HepG2 (cell line): ENCODE data around the gene C9orf78. TPM values are rescaled to one million over a fixed set of nuclear protein-coding genes. Genes with fewer than 3 reads are reported as not detected.

Experiments
- AHR ChIP-seq: IDR thresholded peaks from 2 replicates; pipeline ENCODE4 v1.6.1; 2018; ENCODE audit warnings: missing genetic modification reagents, missing compliant biosample characterization
- ATF6 ChIP-seq: sonication (generic); formaldehyde crosslinking; conservative IDR thresholded peaks from 2 replicates; pipeline ENCODE4 v1.4.0; 2020; ENCODE audit warnings: missing genetic modification reagents
- CCAR2 ChIP-seq: fragments of 200-400 bp; formaldehyde crosslinking; optimal IDR thresholded peaks from 2 replicates; pipeline ENCODE3; 2018; ENCODE audit warnings: low read depth, mild to moderate bottlenecking, low read length, moderate library complexity
- FOXJ3 ChIP-seq: sonication (generic); formaldehyde crosslinking; IDR thresholded peaks from 2 replicates; pipeline ENCODE4 v1.4.0; 2020; ENCODE audit warnings: missing genetic modification reagents, mild to moderate bottlenecking, borderline replicate concordance
- FOXO1 ChIP-seq: sonication (generic); formaldehyde crosslinking; IDR thresholded peaks from 2 replicates; pipeline ENCODE4 v1.4.0; 2020; ENCODE audit warnings: missing genetic modification reagents
- HDAC1 ChIP-seq: sonication (generic); formaldehyde crosslinking; IDR thresholded peaks from 2 replicates; pipeline ENCODE4 v1.5.1; 2020; ENCODE audit warnings: mild to moderate bottlenecking, missing genetic modification reagents
- KDM5B ChIP-seq: sonication (generic); formaldehyde crosslinking; IDR thresholded peaks from 2 replicates; pipeline ENCODE4 v1.4.0; 2020; ENCODE audit warnings: missing genetic modification reagents, mild to moderate bottlenecking, borderline replicate concordance
- MEIS1 ChIP-seq: sonication (generic); formaldehyde crosslinking; IDR thresholded peaks from 2 replicates; pipeline ENCODE4 v1.9.0; 2021; ENCODE audit warnings: mild to moderate bottlenecking, missing genetic modification reagents, moderate library complexity, borderline replicate concordance
- MIER2 ChIP-seq: IDR thresholded peaks from 2 replicates; pipeline ENCODE4 v1.6.1; 2016; ENCODE audit warnings: missing biosample characterization, missing genetic modification reagents
- RARG ChIP-seq: sonication (generic); formaldehyde crosslinking; IDR thresholded peaks from 2 replicates; pipeline ENCODE4 v1.4.0; 2020; ENCODE audit warnings: low read depth, mild to moderate bottlenecking, missing genetic modification reagents
- ZBTB34 ChIP-seq: sonication (generic); formaldehyde crosslinking; IDR thresholded peaks from 2 replicates; pipeline ENCODE4 v1.8.0; 2022; ENCODE audit warnings: mild to moderate bottlenecking, missing genetic modification reagents
- ZNF12 ChIP-seq: sonication (generic); formaldehyde crosslinking; IDR thresholded peaks from 2 replicates; pipeline ENCODE4 v1.5.0; 2020; ENCODE audit warnings: missing genetic modification reagents
- ZNF180 ChIP-seq: sonication (generic); formaldehyde crosslinking; IDR thresholded peaks from 2 replicates; pipeline ENCODE4 v1.4.0; 2020; ENCODE audit warnings: low read depth, missing genetic modification reagents, borderline replicate concordance
- ZNF235 ChIP-seq: sonication (generic); formaldehyde crosslinking; IDR thresholded peaks from 2 replicates; pipeline ENCODE4 v1.8.1; 2023; ENCODE audit warnings: mild to moderate bottlenecking, missing genetic modification reagents, borderline replicate concordance
- ZNF33B ChIP-seq: sonication (generic); formaldehyde crosslinking; IDR thresholded peaks from 2 replicates; pipeline ENCODE4 v1.5.1; 2020; ENCODE audit warnings: mild to moderate bottlenecking, missing genetic modification reagents
- ZNF572 ChIP-seq: sonication (generic); formaldehyde crosslinking; IDR thresholded peaks from 2 replicates; pipeline ENCODE4 v1.5.1; 2020; ENCODE audit warnings: mild to moderate bottlenecking, missing genetic modification reagents
- ZSCAN21 ChIP-seq: sonication (generic); formaldehyde crosslinking; IDR thresholded peaks from 2 replicates; pipeline ENCODE4 v1.8.0; 2022; ENCODE audit warnings: mild to moderate bottlenecking, missing genetic modification reagents, moderate library complexity, borderline replicate concordance
- polyA plus RNA-seq, 8 experiments: library from polyadenylated mRNA; depleted of rRNA in 3 of 8; stranded (reverse) in 7 of 8; unstranded in 1 of 8; fragments of >200 nt; fragmentation: Illumina TruSeq in 4 of 8; extraction: Trizol in 4 of 8; gene quantifications; 2 replicates each; pipeline versions ENCODE4 v1.2.1 to v1.2.3, GENCODE V29; 2011 to 2016; ENCODE audit warnings: low read depth in 4 of 8, missing spikeins in 1 of 8, mixed read lengths in 1 of 8; ENCODE audit not compliant: insufficient read depth in 1 of 8
- total RNA-seq, 5 experiments: library from RNA; depleted of rRNA; stranded (reverse); fragments of >200 nt; fragmentation: Illumina TruSeq; extraction: Trizol; gene quantifications; 2 replicates each; pipeline ENCODE4 v1.2.3, GENCODE V29; 2016; ENCODE audit warnings: low read depth in 1 of 5
- TF ChIP-seq, protein P1 (sequence below): sonication (generic); formaldehyde crosslinking; IDR thresholded peaks from 2 replicates; pipeline ENCODE4 v1.8.1; 2023; ENCODE audit warnings: mild to moderate bottlenecking, missing genetic modification reagents, borderline replicate concordance
- TF ChIP-seq, protein P2 (sequence below): sonication (generic); formaldehyde crosslinking; conservative IDR thresholded peaks from 2 replicates; pipeline ENCODE4 v1.5.0; 2020; ENCODE audit warnings: missing genetic modification reagents
- TF ChIP-seq, protein P3 (sequence below), 2 experiments: sonication (generic) in 1 of 2; formaldehyde crosslinking in 1 of 2; IDR thresholded peaks; 2 replicates each; pipeline versions ENCODE4 v1.5.1 to v1.6.1; 2011 to 2020; ENCODE audit warnings: borderline replicate concordance in 1 of 2, low read depth in 1 of 2, low read length in 1 of 2, mild to moderate bottlenecking in 1 of 2, missing genetic modification reagents in 1 of 2, moderate library complexity in 1 of 2

Gene C9orf78
- total and polyA plus RNA-seq, 2 of the 13 experiments (the other 11 are each of a cell fraction or from before 2014, with no cell fraction given), result 18.4 to 35.5 TPM

DNA sequence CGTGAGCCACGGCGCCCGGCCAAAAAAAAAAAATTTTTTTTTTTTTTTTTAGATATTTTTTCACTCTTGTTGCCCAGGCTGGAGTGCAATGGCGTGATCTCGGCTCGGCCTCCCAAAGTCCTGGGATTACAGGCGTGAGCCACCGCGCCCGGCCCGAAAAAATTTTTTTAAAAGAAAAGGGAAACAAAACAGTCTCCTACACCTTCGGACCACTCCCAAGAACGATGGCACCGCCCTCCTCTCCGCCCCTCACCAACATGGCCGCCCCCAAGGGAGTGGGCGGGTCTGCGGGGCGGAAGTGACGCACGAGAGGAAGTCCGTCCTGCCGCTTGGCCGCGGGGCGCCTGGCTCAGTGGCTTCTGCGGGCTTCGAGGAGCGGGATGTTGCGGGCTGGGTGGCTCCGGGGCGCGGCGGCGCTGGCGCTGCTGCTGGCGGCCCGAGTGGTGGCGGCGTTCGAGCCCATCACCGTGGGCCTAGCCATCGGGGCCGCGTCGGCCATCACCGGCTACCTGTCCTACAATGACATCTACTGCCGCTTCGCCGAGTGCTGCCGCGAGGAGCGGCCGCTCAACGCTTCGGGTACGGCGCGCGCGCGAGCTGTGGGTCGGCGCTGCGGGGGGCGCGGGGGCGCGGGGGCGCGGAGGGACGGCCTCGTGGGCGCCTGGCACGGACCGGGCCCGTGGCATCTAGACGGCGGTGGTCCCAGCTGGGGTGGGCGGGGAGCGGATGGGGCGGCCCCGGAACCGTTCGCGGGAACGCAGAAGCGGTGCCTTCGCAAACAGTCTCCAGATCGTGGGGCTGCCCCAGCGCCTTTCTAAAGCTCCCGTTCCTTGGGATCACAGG, 32.0 kb downstream of the C9orf78 start, which contains the start of gene TOR1B (continued):
- no peak for TF ChIP-seq ZNF12 (CRISPR knock-in tag)
- TF ChIP-seq MIER2 (CRISPR knock-in tag), result no peak
- no peak; the same call in 1 of the 2 replicates for TF ChIP-seq ZSCAN21
- peak; percentile 59; the same call in 1 of the 2 replicates for TF ChIP-seq FOXO1
- no peak for TF ChIP-seq ZNF180
- no peak for TF ChIP-seq CCAR2
- no peak for TF ChIP-seq ZNF235 (CRISPR knock-in tag)
- TF ChIP-seq HDAC1, result peak; percentile 87
- TF ChIP-seq ATF6 (CRISPR knock-in tag), result no peak
- TF ChIP-seq ZBTB34, result no peak
- TF ChIP-seq RARG (CRISPR knock-in tag), result no peak
- TF ChIP-seq, protein P1, sequence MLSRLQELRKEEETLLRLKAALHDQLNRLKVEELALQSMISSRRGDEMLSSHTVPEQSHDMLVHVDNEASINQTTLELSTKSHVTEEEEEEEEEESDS (CRISPR knock-in tag), result no peak
- TF ChIP-seq, protein P2, sequence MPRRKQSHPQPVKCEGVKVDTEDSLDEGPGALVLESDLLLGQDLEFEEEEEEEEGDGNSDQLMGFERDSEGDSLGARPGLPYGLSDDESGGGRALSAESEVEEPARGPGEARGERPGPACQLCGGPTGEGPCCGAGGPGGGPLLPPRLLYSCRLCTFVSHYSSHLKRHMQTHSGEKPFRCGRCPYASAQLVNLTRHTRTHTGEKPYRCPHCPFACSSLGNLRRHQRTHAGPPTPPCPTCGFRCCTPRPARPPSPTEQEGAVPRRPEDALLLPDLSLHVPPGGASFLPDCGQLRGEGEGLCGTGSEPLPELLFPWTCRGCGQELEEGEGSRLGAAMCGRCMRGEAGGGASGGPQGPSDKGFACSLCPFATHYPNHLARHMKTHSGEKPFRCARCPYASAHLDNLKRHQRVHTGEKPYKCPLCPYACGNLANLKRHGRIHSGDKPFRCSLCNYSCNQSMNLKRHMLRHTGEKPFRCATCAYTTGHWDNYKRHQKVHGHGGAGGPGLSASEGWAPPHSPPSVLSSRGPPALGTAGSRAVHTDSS (CRISPR knock-in tag), result no peak
- no peak for TF ChIP-seq FOXJ3 (CRISPR knock-in tag)
- no peak for TF ChIP-seq AHR
- peak; percentile 95 for TF ChIP-seq KDM5B (CRISPR knock-in tag)
- TF ChIP-seq, protein P3, sequence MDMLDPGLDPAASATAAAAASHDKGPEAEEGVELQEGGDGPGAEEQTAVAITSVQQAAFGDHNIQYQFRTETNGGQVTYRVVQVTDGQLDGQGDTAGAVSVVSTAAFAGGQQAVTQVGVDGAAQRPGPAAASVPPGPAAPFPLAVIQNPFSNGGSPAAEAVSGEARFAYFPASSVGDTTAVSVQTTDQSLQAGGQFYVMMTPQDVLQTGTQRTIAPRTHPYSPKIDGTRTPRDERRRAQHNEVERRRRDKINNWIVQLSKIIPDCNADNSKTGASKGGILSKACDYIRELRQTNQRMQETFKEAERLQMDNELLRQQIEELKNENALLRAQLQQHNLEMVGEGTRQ (IDR thresholded peaks at IDR 0.05; ENCODE audit: low read depth, low read length), result no peak
- TF ChIP-seq, protein P3 (CRISPR knock-in tag; IDR thresholded peaks at IDR 0.05; ENCODE audit: borderline replicate concordance), result no peak
- TF ChIP-seq ZNF33B (CRISPR knock-in tag), result no peak
- TF ChIP-seq MEIS1 (CRISPR knock-in tag), result no peak
- no peak for TF ChIP-seq ZNF572 (CRISPR knock-in tag)
